H1 (cell line): ENCODE measurements around the gene ZSCAN12. TPM values are rescaled to one million over a fixed set of nuclear protein-coding genes. Genes with fewer than 3 reads are reported as not detected.
A peak's percentile ranks its signal among the peaks of the same experiment; 100 is the strongest.

Experiments used
- BACH1 ChIP-seq: IDR thresholded peaks from 2 replicates; pipeline ENCODE4 v1.6.1; 2012; ENCODE audit warnings: low read length, improper control_type of control experiment
- CBX8 ChIP-seq: fragments of 300-800, 300-1000 bp; sonication (generic); IDR thresholded peaks from 2 replicates; pipeline ENCODE4 v1.7.1; 2016; ENCODE audit warnings: low read depth, low read length, borderline replicate concordance
- CEBPB ChIP-seq: IDR thresholded peaks from 2 replicates; pipeline ENCODE4 v1.6.1; 2012; ENCODE audit warnings: low read depth, low read length
- CREB1 ChIP-seq: IDR thresholded peaks from 2 replicates; pipeline ENCODE4 v1.6.1; 2012; ENCODE audit warnings: inconsistent platforms
- CTBP2 ChIP-seq: IDR thresholded peaks from 2 replicates; pipeline ENCODE4 v1.7.0; 2011; ENCODE audit warnings: borderline replicate concordance, mild to moderate bottlenecking, moderate library complexity, mixed read lengths, low read length; ENCODE audit not compliant: insufficient read depth, insufficient read length
- EGR1 ChIP-seq: IDR thresholded peaks from 2 replicates; pipeline ENCODE4 v1.6.1; 2011; ENCODE audit warnings: low read depth, low read length, borderline replicate concordance
- EZH2 ChIP-seq: fragments of 200-600 bp; sonication (generic); IDR thresholded peaks from 2 replicates; pipeline ENCODE4 v1.7.1; 2012; ENCODE audit warnings: low read depth, mild to moderate bottlenecking, moderate library complexity, low read length, inconsistent platforms; ENCODE audit not compliant: severe bottlenecking
- JUND ChIP-seq: IDR thresholded peaks from 2 replicates; pipeline ENCODE4 v1.6.1; 2011; ENCODE audit warnings: mild to moderate bottlenecking, improper control_type of control experiment, low read length
- KDM5A ChIP-seq: fragments of 200-600 bp; IDR thresholded peaks from 2 replicates; pipeline ENCODE4 v1.7.1; 2012; ENCODE audit warnings: mild to moderate bottlenecking, low read length, inconsistent platforms, mixed read lengths
- NANOG ChIP-seq: IDR thresholded peaks from 2 replicates; pipeline ENCODE4 v1.6.1; 2011; ENCODE audit warnings: low read length, low read depth, mild to moderate bottlenecking, inconsistent platforms; ENCODE audit not compliant: insufficient read depth, poor library complexity, severe bottlenecking
- POLR2A ChIP-seq, 2 experiments: IDR thresholded peaks; 1 replicate in 1 of 2; 2 replicates in 1 of 2; pipeline ENCODE4 v1.6.1; 2011; ENCODE audit warnings: low read depth in 2 of 2, low read length in 2 of 2, mild to moderate bottlenecking in 2 of 2; ENCODE audit errors: control extremely low read depth in 1 of 2
- POU5F1 ChIP-seq: IDR thresholded peaks from 2 replicates; pipeline ENCODE4 v1.6.1; 2011; ENCODE audit warnings: low read depth, mild to moderate bottlenecking, low read length, moderate library complexity
- RAD21 ChIP-seq, 2 experiments: IDR thresholded peaks in 1 of 2; conservative IDR thresholded peaks in 1 of 2; 2 replicates each; pipeline ENCODE4 v1.6.1; 2011; ENCODE audit warnings: low read depth in 2 of 2, low read length in 2 of 2, improper control_type of control experiment in 1 of 2, inconsistent platforms in 1 of 2, mild to moderate bottlenecking in 1 of 2, moderate library complexity in 1 of 2
- RBBP5 ChIP-seq: IDR thresholded peaks from 2 replicates; pipeline ENCODE4 v1.7.1; 2012; ENCODE audit warnings: low read depth, mild to moderate bottlenecking, inconsistent platforms, low read length, moderate library complexity, borderline replicate concordance
- SIRT6 ChIP-seq: IDR thresholded peaks from one replicate; pipeline ENCODE4 v1.7.1; 2012; ENCODE audit warnings: low read length, inconsistent platforms
- SP2 ChIP-seq: IDR thresholded peaks from 2 replicates; pipeline ENCODE4 v1.6.1; 2012; ENCODE audit warnings: mild to moderate bottlenecking, low read length, inconsistent platforms
- TAF1 ChIP-seq: IDR thresholded peaks from 2 replicates; pipeline ENCODE4 v1.6.1; 2011; ENCODE audit warnings: mild to moderate bottlenecking, low read depth, low read length
- TAF7 ChIP-seq: optimal IDR thresholded peaks from 2 replicates; pipeline ENCODE3; 2011; ENCODE audit warnings: low read depth, mild to moderate bottlenecking, inconsistent platforms, low read length, moderate library complexity, borderline replicate concordance
- TBP ChIP-seq: IDR thresholded peaks from 2 replicates; pipeline ENCODE4 v1.6.1; 2011; ENCODE audit warnings: low read depth, low read length, improper control_type of control experiment
- TEAD4 ChIP-seq: IDR thresholded peaks from 2 replicates; pipeline ENCODE4 v1.6.1; 2012; ENCODE audit warnings: low read depth, low read length, inconsistent platforms, mixed read lengths
- polyA plus RNA-seq, 7 experiments: library from polyadenylated mRNA; depleted of rRNA in 3 of 7; stranded (reverse) in 5 of 7; unstranded in 2 of 7; fragments of >200 nt in 5 of 7; fragments of 200-250 nt in 2 of 7; gene quantifications; 1 replicate in 5 of 7; 2 replicates in 1 of 7; 4 replicates in 1 of 7; pipeline versions ENCODE4 v1.2.1 to v1.2.3, GENCODE V29; 2011 to 2013; ENCODE audit warnings: missing spikeins in 2 of 7, mixed read lengths in 2 of 7
- total RNA-seq: library from RNA; stranded (reverse); fragmentation: NEBNext Ultra II Directional; extraction: Animal tissue kit (Norgen Biotek cat#: 25700); gene quantifications from 2 replicates; pipeline ENCODE4 v1.2.1, GENCODE V29; 2021
- TF ChIP-seq, protein P1 (sequence below), 3 experiments: IDR thresholded peaks; 1 replicate in 2 of 3; 2 replicates in 1 of 3; pipeline versions ENCODE4 v1.5.1 to v1.6.1; 2011; ENCODE audit warnings: low read length in 3 of 3, mild to moderate bottlenecking in 3 of 3, inconsistent platforms in 2 of 3, low read depth in 1 of 3, moderate library complexity in 1 of 3; ENCODE audit not compliant: insufficient read depth in 1 of 3; ENCODE audit errors: control extremely low read depth in 1 of 3

Gene ZSCAN12
- total and polyA plus RNA-seq, 2 of the 8 experiments (the other 6 are each of a cell fraction or from before 2014, with no cell fraction given) = 2.2 to 9.6 TPM

DNA sequence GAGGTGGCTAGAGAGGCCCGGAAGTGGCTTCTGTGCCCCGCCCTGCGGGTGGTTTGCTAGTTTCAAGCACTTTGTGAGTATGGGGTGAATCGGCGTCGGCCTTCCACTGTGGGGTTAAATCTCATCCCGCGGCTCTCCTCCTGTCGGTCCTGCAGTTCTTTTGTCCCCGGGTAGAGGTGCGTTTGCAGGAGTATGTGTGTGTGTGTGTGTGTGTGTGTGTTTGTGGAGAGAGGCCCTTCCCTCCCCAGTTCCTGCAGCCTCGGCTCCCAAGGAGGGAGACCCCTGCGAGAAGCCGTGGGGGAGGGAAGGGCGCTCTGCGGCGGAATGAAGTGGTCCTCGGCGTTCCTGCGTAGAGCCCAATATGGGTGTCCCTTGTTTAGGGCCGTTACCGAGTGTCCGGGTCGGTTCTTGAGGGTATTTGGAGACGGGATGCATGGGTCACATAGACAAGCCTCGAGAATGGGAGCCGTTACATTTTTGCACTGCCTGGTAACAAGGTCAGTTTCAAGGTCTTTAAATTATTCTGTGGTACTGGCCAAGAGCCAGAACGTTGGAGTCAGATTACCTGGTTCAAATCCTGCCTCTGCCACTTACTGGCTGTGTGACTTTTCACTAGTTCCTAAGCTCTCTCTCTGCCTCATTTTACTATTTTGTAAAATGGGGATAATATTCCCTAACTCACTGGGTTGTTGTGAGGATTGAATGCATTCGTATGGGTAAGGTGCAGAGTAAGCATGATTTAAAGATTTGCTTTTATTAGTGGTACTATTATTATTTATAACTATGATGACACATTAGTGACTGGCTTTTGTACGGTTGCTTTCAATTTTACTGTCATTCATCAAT lies 49.4 kb downstream of the ZSCAN12 start, which contains the start of gene ZKSCAN3 (continued):
- TF ChIP-seq TAF7 (no peak), CEBPB (no peak), CTBP2 (no peak), TBP (peak; percentile 77; the same call in 1 of the 2 replicates), SP2 (peak; percentile 82), KDM5A (no peak), EGR1 (0 out of 2 replicates have a peak, but pooled peaks have one; percentile 25), BACH1 (no peak), JUND (no peak), TEAD4 (no peak), POU5F1 (no peak), EZH2 (no peak), RBBP5 (peak; percentile 96), CREB1 (peak; percentile 16; the same call in 1 of the 2 replicates), NANOG (no peak), POLR2A (IDR thresholded peaks at IDR 0.05; ENCODE audit: control extremely low read depth in 1 of 2, low read depth in 2 of 2, low read length in 2 of 2) (peak; percentile 11 to 60; a peak in 2 of 3 replicates), RAD21 (IDR thresholded peaks at IDR 0.05 in 1 of 2, conservative IDR thresholded peaks at IDR 0.05 in 1 of 2; ENCODE audit: low read depth in 2 of 2, low read length in 2 of 2) (no peak), TAF1 (peak; percentile 84; the same call in 1 of the 2 replicates), SIRT6 (no peak), CBX8 (no peak)
- TF ChIP-seq, protein P1, sequence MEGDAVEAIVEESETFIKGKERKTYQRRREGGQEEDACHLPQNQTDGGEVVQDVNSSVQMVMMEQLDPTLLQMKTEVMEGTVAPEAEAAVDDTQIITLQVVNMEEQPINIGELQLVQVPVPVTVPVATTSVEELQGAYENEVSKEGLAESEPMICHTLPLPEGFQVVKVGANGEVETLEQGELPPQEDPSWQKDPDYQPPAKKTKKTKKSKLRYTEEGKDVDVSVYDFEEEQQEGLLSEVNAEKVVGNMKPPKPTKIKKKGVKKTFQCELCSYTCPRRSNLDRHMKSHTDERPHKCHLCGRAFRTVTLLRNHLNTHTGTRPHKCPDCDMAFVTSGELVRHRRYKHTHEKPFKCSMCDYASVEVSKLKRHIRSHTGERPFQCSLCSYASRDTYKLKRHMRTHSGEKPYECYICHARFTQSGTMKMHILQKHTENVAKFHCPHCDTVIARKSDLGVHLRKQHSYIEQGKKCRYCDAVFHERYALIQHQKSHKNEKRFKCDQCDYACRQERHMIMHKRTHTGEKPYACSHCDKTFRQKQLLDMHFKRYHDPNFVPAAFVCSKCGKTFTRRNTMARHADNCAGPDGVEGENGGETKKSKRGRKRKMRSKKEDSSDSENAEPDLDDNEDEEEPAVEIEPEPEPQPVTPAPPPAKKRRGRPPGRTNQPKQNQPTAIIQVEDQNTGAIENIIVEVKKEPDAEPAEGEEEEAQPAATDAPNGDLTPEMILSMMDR (IDR thresholded peaks at IDR 0.05; ENCODE audit: control extremely low read depth in 1 of 3, insufficient read depth in 1 of 3, low read depth in 1 of 3, low read length in 3 of 3) = no peak
